Stimulated activated naive CD8-positive, alpha-beta T cell treated with anti-CD3 and anti-CD28 coated beads, Interleukin-15, Interleukin-2, amounts not matched to agents 100 ng/mL and 50 ng/mL, for 24 hours (primary cell): ENCODE results near the gene METTL15.
"Not testable (repeated sequence)": the region's sequence is repeated elsewhere in the genome, so short reads cannot be mapped to it uniquely, and the experiment has no call there.

ENCODE experiments used
- H3K27ac Mint-ChIP-seq: one replicate; pipeline ENCODE4 v1.8.0; 2021; ENCODE audit warnings: mild to moderate bottlenecking, mixed read lengths
- H3K27me3 Mint-ChIP-seq: one replicate; pipeline ENCODE4 v1.8.0; 2021; ENCODE audit warnings: mixed read lengths
- H3K36me3 Mint-ChIP-seq: one replicate; pipeline ENCODE4 v1.8.0; 2021; ENCODE audit warnings: low read depth, mixed read lengths
- H3K4me1 Mint-ChIP-seq: one replicate; pipeline ENCODE4 v1.8.0; 2021; ENCODE audit warnings: low read depth, mixed read lengths
- H3K4me3 Mint-ChIP-seq: one replicate; pipeline ENCODE4 v1.8.0; 2021; ENCODE audit warnings: mild to moderate bottlenecking, mixed read lengths
- H3K9me3 Mint-ChIP-seq: one replicate; pipeline ENCODE4 v1.8.0; 2021; ENCODE audit warnings: mixed read lengths

Gene METTL15

GRCh38 chr11:28339488-28339887 is 231.3 kb downstream of the METTL15 start:
- H3K36me3 Mint-ChIP-seq: peaks cover 7% of the 10 kb centered on the region
- no peaks in the 10 kb centered on the region for H3K27me3 Mint-ChIP-seq
- no peak overlapping the region for H3K4me3 Mint-ChIP-seq
- no peak overlapping the region for H3K27ac Mint-ChIP-seq
- no peaks in the 10 kb centered on the region for H3K4me1 Mint-ChIP-seq
- peaks cover 33% of the 10 kb centered on the region for H3K9me3 Mint-ChIP-seq

- Mint-ChIP-seq H3K4me3 (no peak overlapping the region), H3K27ac (no peak overlapping the region), H3K27me3 (no peaks in the 10 kb centered on the region), H3K36me3 (peaks cover 7% of the 10 kb centered on the region), H3K9me3 (peaks cover 23% of the 10 kb centered on the region), H3K4me1 (no peaks in the 10 kb centered on the region)
Measured at GRCh38 chr11:28342716-28343115, 234.5 kb downstream of the METTL15 start.

GRCh38 chr11:28343304-28344233 is 235.4 kb downstream of the METTL15 start:
- Mint-ChIP-seq H3K27ac (no peak overlapping the region), H3K27me3 (no peaks in the 10 kb centered on the region), H3K4me1 (no peaks in the 10 kb centered on the region), H3K9me3 (peaks cover 15% of the 10 kb centered on the region), H3K36me3 (peaks cover 7% of the 10 kb centered on the region), H3K4me3 (no peak overlapping the region)

- no peaks in the 10 kb centered on the region for H3K36me3 Mint-ChIP-seq
- H3K4me1 Mint-ChIP-seq: no peaks in the 10 kb centered on the region
- no peak overlapping the region for H3K27ac Mint-ChIP-seq
- H3K27me3 Mint-ChIP-seq: no peaks in the 10 kb centered on the region
- H3K9me3 Mint-ChIP-seq: no peaks in the 10 kb centered on the region
- no peak overlapping the region for H3K4me3 Mint-ChIP-seq
Measured at GRCh38 chr11:28346209-28346608, 238.0 kb downstream of the METTL15 start.

- H3K36me3 Mint-ChIP-seq: no peaks in the 10 kb centered on the region
- no peaks in the 10 kb centered on the region for H3K4me1 Mint-ChIP-seq
- H3K27ac Mint-ChIP-seq: no peak overlapping the region
- no peak overlapping the region for H3K4me3 Mint-ChIP-seq
- no peaks in the 10 kb centered on the region for H3K27me3 Mint-ChIP-seq
- H3K9me3 Mint-ChIP-seq: no peaks in the 10 kb centered on the region
Measured at GRCh38 chr11:28346721-28347120, 238.5 kb downstream of the METTL15 start.

GRCh38 chr11:28347371-28347770 is 239.2 kb downstream of the METTL15 start:
- no peaks in the 10 kb centered on the region for H3K36me3 Mint-ChIP-seq

GRCh38 chr11:28350216-28350615 is 242.0 kb downstream of the METTL15 start:
- Mint-ChIP-seq H3K9me3 (no peaks in the 10 kb centered on the region), H3K36me3 (peaks cover 4% of the 10 kb centered on the region)

More at GRCh38 chr11:28347371-28347770, 239.2 kb downstream of the METTL15 start:
- H3K27me3 Mint-ChIP-seq: no peaks in the 10 kb centered on the region
- H3K27ac Mint-ChIP-seq: no peak overlapping the region
- H3K4me3 Mint-ChIP-seq: no peak overlapping the region
- H3K9me3 Mint-ChIP-seq: no peaks in the 10 kb centered on the region
- H3K4me1 Mint-ChIP-seq: no peaks in the 10 kb centered on the region

GRCh38 chr11:28353991-28354390 is 245.8 kb downstream of the METTL15 start:
- Mint-ChIP-seq H3K9me3 (no peaks in the 10 kb centered on the region), H3K4me3 (no peak overlapping the region), H3K36me3 (peaks cover 4% of the 10 kb centered on the region), H3K27me3 (no peaks in the 10 kb centered on the region), H3K4me1 (no peaks in the 10 kb centered on the region), H3K27ac (no peak overlapping the region)

More at GRCh38 chr11:28350216-28350615, 242.0 kb downstream of the METTL15 start:
- Mint-ChIP-seq H3K27ac (no peak overlapping the region), H3K27me3 (no peaks in the 10 kb centered on the region), H3K4me1 (no peaks in the 10 kb centered on the region), H3K4me3 (no peak overlapping the region)

GRCh38 chr11:28366549-28367346 is 258.6 kb downstream of the METTL15 start:
- peaks cover 29% of the 10 kb centered on the region for H3K9me3 Mint-ChIP-seq
- H3K36me3 Mint-ChIP-seq: peaks cover 31% of the 10 kb centered on the region
- no peaks in the 10 kb centered on the region for H3K4me1 Mint-ChIP-seq
- H3K27ac Mint-ChIP-seq: no peak overlapping the region
- H3K27me3 Mint-ChIP-seq: no peaks in the 10 kb centered on the region
- no peak overlapping the region for H3K4me3 Mint-ChIP-seq

- not testable (repeated sequence) for H3K27me3 Mint-ChIP-seq, H3K4me3 Mint-ChIP-seq, H3K27ac Mint-ChIP-seq, H3K36me3 Mint-ChIP-seq, H3K4me1 Mint-ChIP-seq, H3K9me3 Mint-ChIP-seq
Measured at GRCh38 chr11:28378095-28378494, 269.9 kb downstream of the METTL15 start.
